ENCODE results near the gene PPP1R14C.
"Not testable (repeated sequence)": the region's sequence is repeated elsewhere in the genome, so short reads cannot be mapped to it uniquely, and the experiment has no call there.

The PPP1R14C gene

DNA sequence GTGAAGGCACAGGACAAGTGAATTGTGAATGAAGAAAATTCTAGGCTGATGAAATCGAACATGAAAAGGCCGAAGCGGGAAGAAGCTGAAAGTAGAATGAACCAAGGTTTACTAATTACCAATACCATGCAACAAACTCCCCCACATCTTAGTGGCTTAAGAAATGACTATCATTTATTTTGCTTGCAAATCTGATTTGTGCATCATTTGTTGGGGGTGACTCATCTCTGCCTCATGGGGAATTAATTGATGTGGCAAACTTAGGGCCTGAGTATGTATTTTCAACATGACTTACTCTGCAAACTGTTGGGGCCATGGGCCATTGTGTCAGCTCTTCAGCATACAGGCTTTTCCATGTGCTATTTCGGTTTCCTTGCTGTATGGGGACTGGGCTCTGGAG is 26.8 kb downstream of the PPP1R14C start:
- DNase-seq, result peak; percentile 19

DNA sequence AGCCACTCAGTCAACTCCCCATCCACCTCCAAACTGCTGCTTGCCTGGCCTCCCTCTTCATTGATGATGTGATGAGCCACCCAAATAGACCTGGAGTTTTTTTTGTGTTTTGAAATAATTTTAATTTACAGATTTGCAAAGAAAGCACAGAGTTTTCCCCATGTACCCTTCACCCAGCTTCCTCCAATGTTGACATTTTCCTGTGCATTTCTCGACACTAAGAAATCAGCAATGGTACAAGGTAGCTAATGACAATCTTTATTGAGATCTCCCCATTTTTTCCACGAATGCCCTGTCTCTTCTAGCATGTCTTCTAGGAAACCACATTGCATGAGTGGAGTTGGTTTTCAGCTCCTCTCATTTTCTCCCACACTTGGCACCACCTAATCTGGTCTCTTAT is 30.1 kb downstream of the PPP1R14C start:
- no peak for DNase-seq

DNA sequence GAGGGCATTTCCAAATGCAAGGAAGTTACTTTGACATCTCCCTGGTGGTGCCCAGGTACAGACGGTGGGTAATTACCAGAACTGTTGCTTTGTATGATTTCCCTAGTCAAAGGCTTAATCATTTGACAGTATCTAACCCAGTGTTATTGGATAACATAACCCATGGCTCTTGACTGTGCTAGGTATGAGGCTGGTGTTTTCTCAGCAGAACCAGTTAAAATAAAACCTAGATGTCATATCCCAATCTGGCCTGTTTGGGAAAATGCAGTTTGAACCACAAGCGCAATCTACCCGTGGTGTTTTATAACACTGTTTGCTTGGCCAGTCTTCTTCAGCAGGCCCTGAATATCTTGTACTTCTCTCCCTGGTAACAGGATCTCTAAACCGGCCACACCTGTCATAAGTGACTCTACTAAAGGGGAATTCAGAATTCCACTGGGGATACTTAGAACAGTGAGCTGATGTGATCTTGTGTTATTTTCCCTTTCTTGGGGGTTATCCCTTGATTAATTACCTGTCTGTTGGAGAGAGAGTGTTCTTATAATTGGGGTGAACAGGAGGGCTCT is 32.8 kb downstream of the PPP1R14C start:
- DNase-seq, result no peak

DNA sequence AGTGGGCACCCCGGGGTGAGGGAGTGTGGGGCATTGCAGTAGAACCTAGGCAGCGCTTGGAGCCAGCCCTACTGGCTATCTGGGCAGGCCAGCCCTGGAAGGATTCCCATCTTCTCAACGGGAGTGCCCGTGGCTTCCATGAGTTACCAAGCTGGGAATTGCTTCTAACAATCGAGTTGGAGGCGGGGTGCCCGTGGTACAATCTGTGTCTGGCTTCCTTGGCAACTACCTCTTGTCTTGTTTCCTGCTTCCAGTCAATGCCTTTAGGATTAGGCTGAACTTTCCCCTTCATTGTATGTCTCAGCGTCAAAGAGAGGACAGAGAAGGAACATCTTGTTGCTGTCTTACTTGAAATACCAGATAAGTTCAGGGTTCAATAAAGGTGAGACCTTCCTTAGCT is 33.3 kb downstream of the PPP1R14C start:
- no peak for DNase-seq

DNA sequence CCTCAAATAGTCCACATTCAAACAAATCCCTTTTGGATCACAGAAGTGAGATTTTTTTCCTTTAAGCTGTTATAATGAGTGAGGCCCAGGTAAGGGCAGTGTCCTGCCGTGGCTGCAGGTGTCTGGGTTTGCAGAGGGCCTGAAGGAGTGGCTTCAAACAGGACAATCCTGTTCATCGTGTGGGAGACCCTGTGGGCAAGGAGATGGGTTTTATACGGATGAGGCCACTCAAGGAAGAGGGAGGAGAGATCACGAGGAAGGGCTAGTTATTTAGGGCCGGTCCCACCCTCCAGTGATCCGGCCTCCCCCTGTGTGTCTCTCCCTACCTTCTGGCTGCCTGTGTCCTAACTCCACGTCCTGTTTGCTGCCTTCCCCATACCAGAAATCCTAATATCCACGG is 33.8 kb downstream of the PPP1R14C start:
- no peak for DNase-seq

DNA sequence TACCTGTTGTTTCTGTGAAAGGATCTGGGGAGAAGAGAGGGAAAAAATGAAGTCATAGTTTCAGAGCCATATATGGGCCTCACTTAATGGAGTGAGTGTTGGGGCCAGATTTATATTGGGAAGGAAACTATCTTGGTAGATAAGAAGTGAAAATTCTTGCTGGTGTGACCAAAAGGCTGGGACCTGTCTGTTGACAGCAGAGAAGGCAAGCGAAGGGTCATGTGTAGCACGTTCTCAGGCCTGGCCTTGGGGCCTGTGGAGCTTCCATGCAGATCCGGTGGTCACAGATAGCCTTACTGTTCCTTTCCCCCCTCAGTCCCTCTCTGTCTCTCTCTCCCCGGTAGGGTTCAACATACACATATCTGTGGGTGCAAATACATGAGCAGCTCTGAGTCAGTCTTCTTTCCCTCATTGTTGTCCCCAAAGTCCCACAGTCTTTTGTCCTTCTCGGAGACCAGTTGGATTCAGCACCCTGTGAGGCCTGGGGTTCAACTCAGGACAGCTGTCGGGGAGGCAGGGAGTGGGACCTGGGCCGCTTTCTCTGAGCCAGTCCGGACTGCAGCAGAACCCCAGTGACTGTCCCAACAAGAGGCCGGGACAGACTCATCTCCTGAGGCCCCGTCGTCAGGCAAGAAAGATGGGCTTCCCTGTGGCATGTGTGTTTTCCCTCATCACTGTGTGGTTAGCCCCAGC is 34.6 kb downstream of the PPP1R14C start:
- no peak for DNase-seq

DNA sequence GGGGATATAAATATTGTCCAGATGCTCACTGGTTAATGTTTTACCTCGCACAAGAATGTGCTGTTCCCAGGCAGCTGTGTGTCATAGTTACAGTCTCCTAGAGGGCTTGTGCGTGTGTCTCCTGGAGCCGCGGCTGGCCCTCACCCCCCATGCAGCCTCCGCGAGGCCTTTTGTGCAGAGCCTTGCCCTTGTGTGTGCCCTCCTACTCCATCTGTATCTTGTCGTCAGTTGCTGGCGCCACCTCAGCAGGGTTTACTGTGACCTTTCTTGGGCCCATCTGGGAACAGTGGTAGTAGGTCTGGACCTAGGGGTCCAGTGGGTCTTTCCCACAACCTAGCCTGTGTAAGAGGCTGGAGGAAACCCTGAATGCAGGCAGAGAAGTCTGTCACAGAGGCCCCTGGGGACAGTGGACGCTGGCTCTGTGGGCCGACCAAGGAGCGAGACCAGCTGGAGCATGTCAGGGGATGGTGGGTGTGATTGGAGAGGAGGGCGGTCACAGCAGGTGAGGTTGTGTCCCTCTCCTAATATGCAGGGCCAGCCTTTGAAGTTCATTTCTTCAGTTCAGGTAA is 35.2 kb downstream of the PPP1R14C start:
- DNase-seq, result no peak

DNA sequence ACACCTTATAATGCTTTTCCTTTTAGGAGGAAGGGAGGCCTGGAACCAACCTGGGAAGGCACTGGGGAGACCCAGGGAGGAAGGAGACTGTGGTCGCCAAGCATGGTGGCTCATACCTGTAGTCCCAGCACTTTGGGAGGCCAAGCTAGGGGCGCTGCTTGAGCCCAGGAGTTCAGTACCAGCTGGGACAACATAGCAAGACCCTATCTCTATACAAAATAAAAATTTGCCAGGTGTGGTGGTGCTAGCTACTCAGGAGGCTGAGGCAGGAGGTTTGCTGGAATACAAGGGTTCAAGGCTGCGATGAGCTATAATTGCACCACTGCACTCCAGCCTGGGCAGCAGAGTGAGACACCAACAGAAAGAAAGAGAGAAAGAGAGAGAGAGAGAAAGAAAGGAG is 36.2 kb downstream of the PPP1R14C start:
- no peak for DNase-seq

DNA sequence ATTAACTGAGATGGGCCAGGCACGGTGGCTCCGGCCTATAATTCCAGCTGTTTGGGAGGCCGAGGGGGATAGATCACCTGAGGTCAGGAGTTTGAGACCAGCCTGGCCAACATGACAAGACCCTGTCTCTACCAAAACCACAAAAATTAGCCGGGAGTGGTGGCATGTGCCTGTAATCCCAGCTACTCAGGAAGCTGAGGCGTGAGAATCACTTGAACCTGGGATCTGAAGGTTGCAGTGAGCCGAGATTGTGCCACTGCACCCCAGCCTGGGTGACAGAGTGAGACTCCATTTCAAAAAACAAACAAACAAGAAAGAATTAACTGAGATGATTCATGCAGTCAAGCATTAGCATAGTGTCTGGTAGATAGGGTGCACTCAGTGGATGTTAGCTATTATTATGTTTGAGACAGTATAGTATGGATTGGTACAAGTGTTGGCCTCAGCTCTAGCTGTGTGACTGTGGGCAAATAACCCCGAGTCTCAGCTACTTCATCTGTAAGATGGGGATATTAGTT is 37.1 kb downstream of the PPP1R14C start:
- not testable (repeated sequence) for DNase-seq

DNA sequence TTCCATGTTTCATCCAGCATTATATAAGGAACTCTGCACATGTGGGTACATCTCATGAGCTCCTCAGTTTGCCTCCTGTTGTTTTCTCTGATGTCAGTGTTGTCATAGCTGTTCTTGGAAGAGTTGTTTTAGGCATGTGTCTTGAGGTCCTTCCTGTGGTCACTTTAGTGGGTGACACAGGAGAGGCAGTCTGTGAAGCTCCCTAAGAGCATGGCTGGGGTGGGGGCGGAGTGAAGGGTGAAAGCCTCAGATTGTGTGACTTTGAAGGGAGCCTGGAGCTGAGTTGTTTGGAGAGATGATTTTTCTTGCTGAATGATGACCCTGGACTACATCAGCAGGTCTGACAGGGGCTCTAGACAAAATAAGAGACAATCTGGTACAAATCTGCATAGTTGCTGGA is 37.7 kb downstream of the PPP1R14C start:
- DNase-seq, result no peak

DNA sequence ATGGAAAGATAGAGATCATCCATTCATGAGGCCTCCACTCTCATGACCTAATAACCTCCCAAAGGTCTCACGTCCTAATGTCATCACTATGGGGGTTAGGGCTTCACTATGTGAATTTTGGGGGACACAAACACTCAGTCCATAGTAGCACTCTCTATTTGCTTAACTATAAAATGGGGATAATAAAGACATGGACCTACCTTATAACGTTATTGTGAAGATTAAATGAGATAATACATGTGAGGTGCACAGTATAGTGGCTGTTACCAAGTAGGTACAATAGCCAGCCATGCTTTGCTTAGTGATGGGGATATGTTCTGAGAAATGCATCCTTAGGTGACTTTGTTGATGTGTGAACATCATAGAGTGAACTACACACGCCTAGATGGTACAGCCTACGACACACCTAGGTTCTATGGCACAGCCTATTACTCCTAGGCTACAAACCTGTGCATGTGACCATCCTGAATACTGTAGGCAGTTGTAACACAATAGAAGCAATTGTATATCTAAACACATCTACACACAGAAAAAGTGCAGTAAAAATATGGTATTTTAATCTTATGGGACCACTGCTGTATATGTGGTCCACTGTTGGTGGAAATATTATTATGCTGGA is 39.7 kb downstream of the PPP1R14C start:
- no peak for DNase-seq

DNA sequence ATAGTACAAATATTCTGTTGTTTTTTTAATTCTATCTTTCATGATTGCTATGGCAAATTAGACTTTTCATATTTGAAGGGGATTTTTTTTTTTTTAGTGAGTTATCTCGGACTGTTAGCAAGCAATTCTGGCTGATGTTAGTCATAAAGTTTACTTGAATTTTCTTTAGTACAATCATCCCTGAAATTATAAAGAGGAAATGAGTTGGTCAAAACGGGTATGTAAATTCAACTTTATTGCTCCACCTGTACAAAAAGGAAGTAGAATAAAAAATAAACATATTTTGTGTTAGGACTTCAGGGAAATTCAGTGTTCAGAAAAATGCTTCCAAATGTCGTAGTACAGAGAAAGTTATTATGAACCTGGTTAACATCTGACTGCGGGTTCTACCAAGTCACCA is 40.3 kb downstream of the PPP1R14C start:
- DNase-seq, result peak; percentile 7

DNA sequence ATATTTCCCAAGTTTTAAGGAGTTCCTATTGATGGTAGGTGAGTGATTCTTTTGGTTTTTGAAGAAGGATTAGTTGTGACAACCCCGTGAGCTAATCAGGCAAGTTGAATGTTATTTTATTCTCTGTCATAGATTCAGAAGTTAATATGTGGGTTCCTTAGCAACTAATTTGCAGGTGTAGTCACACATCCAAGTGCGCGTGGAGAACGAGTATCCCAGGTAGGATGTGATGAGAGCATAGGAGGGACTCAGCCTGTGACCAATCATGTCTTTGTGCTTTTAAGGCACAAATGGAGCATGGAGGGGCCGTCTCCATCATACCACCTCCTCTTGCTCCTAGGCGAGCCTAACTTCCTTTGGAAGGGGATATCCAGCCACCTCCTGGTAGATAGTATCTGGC is 41.1 kb downstream of the PPP1R14C start:
- DNase-seq, result no peak

DNA sequence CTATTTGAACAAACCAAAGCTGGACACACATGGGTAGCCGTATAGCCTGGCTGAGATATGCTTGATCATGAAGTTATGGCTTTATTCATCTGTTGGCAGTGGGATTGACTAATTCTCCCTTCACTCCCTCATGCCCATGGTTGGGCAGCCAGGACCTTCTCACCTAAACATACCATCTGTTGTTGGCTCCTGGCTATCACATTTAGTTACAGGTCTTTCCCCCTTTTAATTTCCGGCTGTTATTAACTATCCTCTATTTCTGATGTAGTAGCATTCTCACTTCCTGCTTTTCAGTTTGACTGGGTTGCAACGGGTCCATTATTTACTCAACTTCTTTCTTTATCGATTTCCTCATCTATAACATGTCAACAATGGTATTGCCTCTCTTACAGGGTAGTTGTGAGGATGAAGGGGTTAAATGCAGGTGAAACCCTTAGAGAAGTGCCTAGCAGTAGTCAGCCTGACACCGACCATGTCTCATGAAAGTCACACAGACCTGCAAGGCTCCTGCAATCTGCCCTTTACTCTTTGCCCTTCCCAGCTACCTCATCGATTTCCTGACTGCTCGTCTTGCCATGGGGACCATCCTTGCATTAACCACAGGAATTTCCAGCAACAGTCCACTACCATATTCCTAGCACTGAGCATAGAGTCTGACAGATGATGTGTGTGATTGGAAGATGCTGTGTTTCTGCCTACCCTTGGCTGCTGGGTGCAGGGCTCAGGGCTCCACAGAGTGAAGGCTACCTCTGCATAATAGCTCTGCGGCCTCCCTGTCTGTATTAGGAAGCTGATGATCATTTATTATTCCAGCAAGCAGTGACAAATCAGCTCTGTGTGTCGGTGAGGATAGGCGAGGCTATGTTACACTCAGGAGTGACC is 42.2 kb downstream of the PPP1R14C start:
- DNase-seq, result no peak

DNA sequence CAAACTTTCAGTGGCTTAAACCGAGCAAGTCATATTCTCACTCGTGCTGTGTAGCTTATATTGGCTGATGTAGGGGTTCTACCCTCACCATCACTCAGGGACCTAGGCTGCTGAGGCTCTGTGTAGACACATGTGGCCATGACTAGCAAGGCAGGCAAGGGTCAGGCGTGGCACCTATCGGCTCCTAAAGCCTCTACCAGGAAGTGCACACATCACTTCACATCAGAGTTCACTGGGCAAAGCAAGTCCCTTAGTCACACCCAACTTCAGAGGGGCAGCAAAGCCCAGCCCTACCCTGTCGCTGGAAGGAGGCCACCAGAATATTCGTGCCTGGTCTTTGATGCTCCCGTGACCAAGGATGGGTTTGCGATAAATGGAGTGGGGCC is 42.9 kb downstream of the PPP1R14C start:
- no peak for DNase-seq

DNA sequence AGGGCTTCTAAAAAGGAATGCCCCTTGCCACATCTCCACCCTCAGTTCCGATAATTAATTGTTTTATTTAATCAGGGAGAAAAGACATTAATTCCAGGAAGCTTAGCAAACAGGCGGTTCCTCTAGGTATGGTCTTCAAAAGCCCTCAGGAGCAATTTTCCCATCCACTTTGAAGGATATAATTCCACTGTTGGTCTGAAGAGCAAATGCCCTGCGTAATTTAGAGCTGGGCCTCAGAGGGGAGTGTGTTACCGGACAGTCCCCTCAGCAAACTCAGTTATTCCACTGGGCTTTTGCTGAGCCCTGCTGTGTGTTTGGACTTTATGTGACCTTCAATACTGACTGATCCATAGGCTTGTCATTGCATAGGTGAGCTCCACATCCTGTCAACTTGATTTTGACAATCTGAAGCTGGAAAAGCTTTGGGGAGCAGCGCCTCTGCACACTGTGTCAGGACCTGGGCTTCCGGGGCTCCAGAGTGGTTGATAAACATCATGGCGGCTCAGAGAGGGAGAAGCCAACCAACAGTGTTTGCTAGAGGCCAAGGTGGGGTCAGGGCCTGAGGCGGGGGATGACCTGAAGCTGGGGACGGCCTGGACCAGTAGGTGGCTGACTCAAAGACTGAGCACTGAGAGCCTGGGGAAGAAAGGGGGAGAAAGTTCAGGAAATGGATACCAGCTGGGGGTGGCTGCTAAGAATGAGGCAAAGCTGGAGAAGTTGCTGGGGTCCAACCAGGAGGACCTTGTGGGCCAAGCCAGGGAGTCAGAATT is 43.5 kb downstream of the PPP1R14C start:
- DNase-seq, result no peak

DNA sequence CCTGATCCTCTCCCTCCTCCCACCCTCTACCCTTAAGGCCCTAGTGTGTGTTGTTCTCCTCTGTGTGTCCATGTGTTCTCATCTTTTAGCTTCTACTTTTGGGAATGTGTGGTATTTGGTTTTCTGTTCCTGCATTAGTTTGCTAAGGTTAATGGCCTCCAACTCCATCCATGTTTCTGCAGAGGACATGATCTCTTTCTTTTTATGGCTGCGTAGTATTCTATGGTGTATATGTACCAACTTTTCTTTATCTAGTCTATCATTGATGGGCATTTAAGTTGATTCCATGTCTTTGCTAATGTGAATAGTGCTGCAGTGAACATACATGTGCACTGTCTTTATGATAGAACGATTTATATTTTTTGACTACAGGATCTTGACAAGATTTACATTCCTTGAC is 44.6 kb downstream of the PPP1R14C start:
- DNase-seq, result not testable (repeated sequence)

DNA sequence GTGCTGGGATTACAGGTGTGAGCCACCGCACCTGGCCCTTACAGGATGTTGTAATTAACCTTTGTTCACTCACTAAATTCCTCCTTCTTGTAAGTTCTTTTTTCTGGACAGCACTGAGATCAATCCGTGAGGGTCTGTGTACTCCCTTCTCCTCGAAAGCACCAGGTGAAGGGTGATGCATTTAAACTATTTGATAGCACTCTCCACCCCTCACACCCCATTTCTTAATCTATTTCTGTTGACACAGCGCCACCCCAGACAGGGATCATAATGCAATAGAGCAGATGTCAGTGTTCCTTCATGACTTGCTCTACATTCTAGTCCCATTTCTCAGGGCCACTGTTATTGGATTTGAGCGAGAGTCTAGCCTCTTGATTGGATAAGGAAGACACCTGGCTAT is 46.3 kb downstream of the PPP1R14C start:
- peak; percentile 4 for DNase-seq

DNA sequence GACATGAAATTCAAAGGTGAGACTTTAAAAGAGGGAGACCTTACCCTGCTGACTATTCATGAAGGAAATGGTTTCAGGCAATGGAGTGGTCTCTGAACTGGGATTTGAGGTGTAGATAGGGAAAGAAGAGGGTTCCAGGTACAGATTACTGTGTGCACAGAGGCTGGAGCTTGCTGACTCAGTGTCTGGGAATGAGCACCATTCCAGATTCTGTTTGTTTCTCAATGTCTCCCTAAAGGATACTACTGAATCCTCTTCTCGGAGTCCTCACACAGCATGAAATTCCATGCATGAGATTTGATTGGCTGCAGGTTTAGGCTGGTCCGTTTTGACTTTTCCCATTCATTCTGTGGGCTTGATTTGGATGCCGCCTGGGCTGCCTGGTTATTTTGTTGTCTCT is 49.0 kb downstream of the PPP1R14C start:
- no peak for DNase-seq

DNA sequence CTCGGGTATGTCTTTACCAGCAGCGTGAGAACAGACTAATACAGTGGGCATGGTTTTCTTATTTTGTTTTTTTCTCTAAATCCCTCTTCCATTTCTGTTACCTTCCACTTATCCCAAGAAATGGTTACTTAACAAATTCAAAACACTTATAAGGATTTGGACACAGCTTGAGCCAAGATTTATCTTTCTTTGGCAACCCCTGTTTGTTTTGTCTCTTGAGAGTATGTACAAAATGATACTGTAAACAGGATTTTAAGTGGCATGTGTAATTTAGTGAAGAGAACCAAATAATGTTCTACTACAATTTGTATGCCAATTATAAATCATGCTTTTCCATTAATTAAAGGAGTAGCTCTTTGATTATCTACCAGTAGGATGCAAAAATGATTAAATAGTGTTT is 51.4 kb downstream of the PPP1R14C start:
- no peak for DNase-seq

DNA sequence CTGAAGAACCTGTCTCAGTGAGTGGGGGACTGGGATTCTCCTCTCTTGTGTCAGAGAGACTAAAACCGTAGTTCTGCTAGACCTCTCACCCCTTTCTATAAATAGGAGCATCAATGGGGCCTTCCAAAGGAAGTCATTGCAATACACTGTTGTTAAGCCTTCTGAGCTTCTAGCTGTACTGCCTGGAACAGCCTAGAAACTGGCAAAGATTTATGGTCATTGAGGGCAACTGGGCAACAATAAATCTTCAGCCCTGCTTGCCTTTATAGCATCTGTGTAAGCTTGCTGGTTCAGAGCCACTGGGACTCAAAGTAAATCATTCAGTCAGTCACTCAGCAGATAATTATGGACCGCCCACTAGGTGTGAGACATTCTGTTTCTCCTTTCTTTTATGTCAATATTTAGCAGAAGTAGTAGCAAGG is 53.2 kb downstream of the PPP1R14C start:
- DNase-seq, result no peak
